Measurements from ENCODE around the gene MLLT1.

Gene MLLT1

GRCh38 chr19:6268382-6268771 lies 11.4 kb downstream of the MLLT1 start:
- TF ChIP-seq SUZ12 (IDR thresholded peaks at IDR 0.05) (no peak), TARDBP (IDR thresholded peaks at IDR 0.05) (no peak), ZNF384 (IDR thresholded peaks at IDR 0.05) (no peak), LEF1 (IDR thresholded peaks at IDR 0.05; ENCODE audit: borderline replicate concordance) (no peak), FOXK2 (IDR thresholded peaks at IDR 0.05) (no peak), CTBP1 (IDR thresholded peaks at IDR 0.05; ENCODE audit: borderline replicate concordance) (no peak), SP1 (IDR thresholded peaks at IDR 0.05) (no peak), FOXM1 (IDR thresholded peaks at IDR 0.05; ENCODE audit: borderline replicate concordance) (no peak), ARNT (IDR thresholded peaks at IDR 0.05) (no peak), FOXA1 (IDR thresholded peaks at IDR 0.05) (no peak), HDGF (IDR thresholded peaks at IDR 0.05; ENCODE audit: borderline replicate concordance) (no peak), ELF4 (IDR thresholded peaks at IDR 0.05) (no peak), NFRKB (IDR thresholded peaks at IDR 0.05) (no peak)
- ChIA-PET CTCF (no interaction called here), POLR2A (interaction anchor here (0.9 kb wide), 1 partner anchor 104 kb away, joined by 3 read pairs; the partner anchor contains the start of gene ALKBH7)
- DNase-seq (ENCODE audit: extremely low spot score), result no peak

GRCh38 chr19:6267552-6268381 lies 12.0 kb downstream of the MLLT1 start:
- ChIA-PET CTCF (interaction anchor here (0.5 kb wide), 1 partner anchor 141 kb away, joined by 3 read pairs; no protein-coding TSS in a partner anchor), POLR2A (interaction anchor here (0.9 kb wide), 1 partner anchor 105 kb away, joined by 3 read pairs; the partner anchor contains the start of gene ALKBH7)
- TF ChIP-seq ZNF384 (IDR thresholded peaks at IDR 0.05) (no peak), L3MBTL2 (conservative IDR thresholded peaks at IDR 0.05) (no peak), CTBP1 (IDR thresholded peaks at IDR 0.05; ENCODE audit: borderline replicate concordance) (no peak), TARDBP (IDR thresholded peaks at IDR 0.05) (no peak), SP1 (IDR thresholded peaks at IDR 0.05) (no peak), FOXM1 (IDR thresholded peaks at IDR 0.05; ENCODE audit: borderline replicate concordance) (no peak), HDGF (IDR thresholded peaks at IDR 0.05; ENCODE audit: borderline replicate concordance) (no peak)
- no peak for DNase-seq (ENCODE audit: extremely low spot score)

GRCh38 chr19:6264803-6265202 lies 15.0 kb downstream of the MLLT1 start:
- TF ChIP-seq SP1 (IDR thresholded peaks at IDR 0.05) (no peak), ZNF384 (IDR thresholded peaks at IDR 0.05) (peak; percentile 74)
- CTCF ChIA-PET, result no interaction called here

GRCh38 chr19:6263735-6264444 lies 15.9 kb downstream of the MLLT1 start:
- no peak for DNase-seq (ENCODE audit: extremely low spot score)
- POLR2A ChIA-PET, result interaction anchor here (0.7 kb wide), 1 partner anchor 109 kb away, joined by 3 read pairs; the partner anchor contains the start of gene ALKBH7
- TF ChIP-seq PKNOX1 (IDR thresholded peaks at IDR 0.05) (no peak), BHLHE40 (IDR thresholded peaks at IDR 0.05; ENCODE audit: borderline replicate concordance) (no peak), TARDBP (IDR thresholded peaks at IDR 0.05) (no peak), LEF1 (IDR thresholded peaks at IDR 0.05; ENCODE audit: borderline replicate concordance) (no peak), FOXM1 (IDR thresholded peaks at IDR 0.05; ENCODE audit: borderline replicate concordance) (no peak), ELF4 (IDR thresholded peaks at IDR 0.05) (no peak), SUZ12 (IDR thresholded peaks at IDR 0.05) (no peak), FOXA1 (IDR thresholded peaks at IDR 0.05) (no peak), ZNF384 (IDR thresholded peaks at IDR 0.05) (no peak), SP1 (IDR thresholded peaks at IDR 0.05) (no peak), HDGF (IDR thresholded peaks at IDR 0.05; ENCODE audit: borderline replicate concordance) (no peak), ARNT (IDR thresholded peaks at IDR 0.05) (no peak)
- CTCF ChIA-PET, result no interaction called here

More at GRCh38 chr19:6264803-6265202, 15.0 kb downstream of the MLLT1 start:
- POLR2A ChIA-PET, result interaction anchor here (0.7 kb wide), 1 partner anchor 108 kb away, joined by 3 read pairs; the partner anchor contains the start of gene ALKBH7
- no peak for DNase-seq (ENCODE audit: extremely low spot score)

GRCh38 chr19:6263306-6263705 lies 16.5 kb downstream of the MLLT1 start:
- TF ChIP-seq SP1 (IDR thresholded peaks at IDR 0.05) (no peak), ARNT (IDR thresholded peaks at IDR 0.05) (no peak), FOXK2 (IDR thresholded peaks at IDR 0.05) (no peak), ZNF384 (IDR thresholded peaks at IDR 0.05) (no peak), HDGF (IDR thresholded peaks at IDR 0.05; ENCODE audit: borderline replicate concordance) (no peak), FOXM1 (IDR thresholded peaks at IDR 0.05; ENCODE audit: borderline replicate concordance) (no peak), CTBP1 (IDR thresholded peaks at IDR 0.05; ENCODE audit: borderline replicate concordance) (no peak), SUZ12 (IDR thresholded peaks at IDR 0.05) (no peak), LEF1 (IDR thresholded peaks at IDR 0.05; ENCODE audit: borderline replicate concordance) (no peak), NFRKB (IDR thresholded peaks at IDR 0.05) (no peak), L3MBTL2 (conservative IDR thresholded peaks at IDR 0.05) (no peak), BHLHE40 (IDR thresholded peaks at IDR 0.05; ENCODE audit: borderline replicate concordance) (no peak), ELF4 (IDR thresholded peaks at IDR 0.05) (no peak)
- CTCF ChIA-PET, result no interaction called here
- POLR2A ChIA-PET, result no interaction called here
- DNase-seq (ENCODE audit: extremely low spot score), result no peak

- ChIA-PET CTCF (no interaction called here), POLR2A (no interaction called here)
- TF ChIP-seq HDGF (IDR thresholded peaks at IDR 0.05; ENCODE audit: borderline replicate concordance), result no peak
- no peak for TF ChIP-seq SP1 (IDR thresholded peaks at IDR 0.05)
- TF ChIP-seq FOXK2 (IDR thresholded peaks at IDR 0.05), result no peak
- TF ChIP-seq LEF1 (IDR thresholded peaks at IDR 0.05; ENCODE audit: borderline replicate concordance), result no peak
- no peak for TF ChIP-seq TARDBP (IDR thresholded peaks at IDR 0.05)
- no peak for TF ChIP-seq FOXA1 (IDR thresholded peaks at IDR 0.05)
- no peak for TF ChIP-seq ELF4 (IDR thresholded peaks at IDR 0.05)
- TF ChIP-seq FOXM1 (IDR thresholded peaks at IDR 0.05; ENCODE audit: borderline replicate concordance), result no peak
- TF ChIP-seq L3MBTL2 (conservative IDR thresholded peaks at IDR 0.05), result no peak
- TF ChIP-seq PKNOX1 (IDR thresholded peaks at IDR 0.05), result no peak
- TF ChIP-seq SUZ12 (IDR thresholded peaks at IDR 0.05), result no peak
- TF ChIP-seq ZNF384 (IDR thresholded peaks at IDR 0.05), result no peak
- no peak for TF ChIP-seq CTBP1 (IDR thresholded peaks at IDR 0.05; ENCODE audit: borderline replicate concordance)
- TF ChIP-seq BHLHE40 (IDR thresholded peaks at IDR 0.05; ENCODE audit: borderline replicate concordance), result no peak
- TF ChIP-seq ARNT (IDR thresholded peaks at IDR 0.05), result no peak
- TF ChIP-seq NFRKB (IDR thresholded peaks at IDR 0.05), result no peak
- DNase-seq (ENCODE audit: extremely low spot score), result no peak
Measured at GRCh38 chr19:6262519-6262918, 17.3 kb downstream of the MLLT1 start.
